HT1080 (cell line): Measurements from ENCODE around the gene CHADL. TPM values are rescaled to one million over a fixed set of nuclear protein-coding genes. Genes with fewer than 3 reads are reported as not detected.
A peak's percentile ranks its signal among the peaks of the same experiment; 100 is the strongest.

ENCODE experiments used
- DNase-seq: peaks from one replicate; pipeline ENCODE4 v3.0.0-alpha.2; 2015; ENCODE audit warnings: low read depth
- total RNA-seq: library from RNA; depleted of rRNA; stranded (reverse); fragments of >200 nt; shearing (Covaris generic); gene quantifications from 2 replicates; pipeline ENCODE4 v1.2.3, GENCODE V29; 2014

The CHADL gene
- total RNA-seq, 1 experiment from 2014 or later: not detected

DNA sequence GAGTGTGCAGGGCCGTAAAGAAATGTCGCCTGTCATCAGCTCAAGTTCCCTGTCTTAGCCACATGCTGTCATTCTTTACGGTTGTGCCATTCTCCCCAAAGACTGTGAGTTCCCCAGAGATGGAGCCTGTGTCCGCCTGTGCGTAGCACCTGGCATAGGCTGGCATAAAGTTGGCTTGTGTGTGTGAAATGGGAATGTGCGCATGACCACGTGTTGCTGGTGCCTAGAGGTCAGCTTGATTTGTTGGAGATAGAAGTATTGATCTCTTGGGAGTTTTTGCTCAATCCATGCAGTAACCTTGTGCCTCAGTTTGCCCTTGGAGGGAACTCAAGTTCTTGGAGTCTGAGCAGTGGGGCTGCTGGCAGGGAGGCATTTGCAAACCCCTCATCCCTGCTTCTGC lies 9.4 kb downstream of the CHADL start:
- DNase-seq: no peak

DNA sequence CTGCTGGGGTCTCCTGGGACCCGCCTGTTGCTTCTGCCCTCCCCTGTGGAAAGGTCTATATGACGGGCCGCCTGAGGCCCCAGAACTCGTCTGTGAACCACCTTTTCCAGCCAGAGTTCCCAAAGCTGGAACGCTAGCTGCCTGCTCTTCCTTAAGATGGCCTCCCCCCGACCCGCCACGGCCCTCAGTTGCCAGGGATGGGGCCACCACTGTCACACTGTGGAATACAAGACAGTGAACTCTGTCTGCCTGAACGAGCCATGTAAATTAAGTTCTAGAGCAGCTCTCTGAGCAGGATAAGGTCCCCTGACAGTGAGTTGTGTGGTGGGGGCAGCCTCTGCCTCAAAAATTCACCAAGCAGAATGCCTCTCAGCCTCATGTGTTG lies 10.3 kb downstream of the CHADL start:
- no peak for DNase-seq

DNA sequence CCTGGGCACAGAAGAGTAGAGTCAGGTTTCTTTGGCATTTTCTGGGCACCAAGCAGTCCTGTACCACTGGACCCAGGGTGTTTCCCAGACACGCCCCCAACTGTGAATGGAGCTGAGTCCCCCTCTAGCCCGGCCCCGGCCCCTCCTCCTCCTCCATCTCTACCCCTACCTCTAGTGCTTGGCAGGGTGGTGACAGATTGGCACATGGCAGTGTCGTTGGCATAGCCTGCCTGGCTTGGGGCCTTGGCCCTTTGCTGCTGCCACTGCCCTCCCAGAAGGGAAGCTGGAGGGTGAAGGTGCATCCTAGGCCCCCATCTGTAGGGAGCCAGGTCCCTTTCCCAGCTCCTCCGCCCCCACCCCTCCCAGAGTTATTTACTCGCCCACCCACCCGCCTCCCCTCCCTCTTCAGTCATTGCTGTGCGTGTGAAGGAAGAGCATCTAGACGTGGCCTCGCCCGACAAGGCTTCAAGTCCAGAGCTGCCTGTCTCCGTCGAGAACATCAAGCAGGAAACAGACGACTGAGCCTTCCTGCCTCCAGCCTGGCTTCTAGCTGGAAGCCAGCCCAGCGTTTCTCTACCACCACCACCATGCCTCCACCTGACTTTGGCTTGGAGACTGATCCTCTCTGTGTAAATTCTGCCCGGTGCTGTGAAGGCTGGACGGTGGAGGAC lies 10.9 kb downstream of the CHADL start:
- DNase-seq: no peak

DNA sequence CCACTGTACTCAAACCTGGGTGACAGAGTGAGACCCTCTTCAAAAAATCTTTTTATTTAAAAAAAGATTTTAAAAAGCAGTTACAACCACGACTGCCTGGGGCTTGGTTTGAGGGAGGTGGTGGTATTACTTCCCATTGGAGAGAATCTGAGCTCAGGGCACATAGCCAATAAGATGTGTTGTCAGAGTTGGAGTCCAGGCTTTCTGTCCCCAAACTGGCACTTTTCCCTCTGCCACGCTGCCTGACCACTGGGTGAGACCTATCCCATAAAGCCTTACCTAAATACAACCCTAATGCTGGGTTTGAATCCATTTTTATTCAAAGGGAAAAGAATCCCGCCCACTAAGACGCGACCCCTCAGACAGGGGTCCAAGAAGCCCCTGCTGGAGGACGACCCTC lies 11.5 kb downstream of the CHADL start:
- DNase-seq: no peak

DNA sequence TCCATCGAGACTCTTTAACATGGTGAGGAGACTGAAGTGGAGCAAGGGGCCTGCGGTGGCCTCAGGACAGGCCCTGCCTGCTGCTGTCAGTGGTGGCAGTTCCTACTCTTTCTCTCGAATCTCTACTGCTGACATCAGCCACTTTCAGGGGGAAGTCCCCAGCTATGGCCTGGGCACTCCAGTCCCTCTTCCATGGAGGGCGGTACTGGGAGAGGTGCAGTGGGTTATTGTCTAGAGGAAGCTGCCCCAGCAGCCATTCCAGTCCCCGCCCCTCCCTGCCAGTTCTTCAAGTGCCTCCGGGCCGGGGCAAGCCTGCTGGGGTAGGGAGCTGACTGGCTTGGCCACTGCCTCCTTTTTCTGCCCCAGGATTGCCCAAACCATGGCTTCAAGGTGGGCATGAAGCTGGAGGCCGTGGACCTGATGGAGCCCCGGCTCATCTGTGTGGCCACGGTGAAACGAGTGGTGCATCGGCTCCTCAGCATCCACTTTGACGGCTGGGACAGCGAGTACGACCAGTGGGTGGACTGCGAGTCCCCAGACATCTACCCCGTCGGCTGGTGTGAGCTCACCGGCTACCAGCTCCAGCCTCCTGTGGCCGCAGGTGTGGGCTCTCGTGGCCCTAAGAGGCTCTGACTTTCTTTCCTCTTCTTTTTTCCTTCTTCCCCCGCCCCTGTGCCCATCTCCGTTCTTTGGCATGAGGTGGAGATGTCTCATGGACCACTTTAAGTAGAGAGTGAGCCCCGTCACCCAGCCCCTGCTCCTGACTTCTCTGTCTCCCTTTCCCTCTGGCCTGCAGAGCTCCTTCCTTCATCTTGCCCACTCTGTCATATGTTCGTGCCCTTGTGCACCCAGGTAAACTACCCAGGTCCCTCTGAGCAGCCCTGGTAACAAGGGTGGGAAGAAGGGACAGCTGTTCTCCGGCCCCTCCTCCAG lies 13.7 kb downstream of the CHADL start:
- no peak for DNase-seq

DNA sequence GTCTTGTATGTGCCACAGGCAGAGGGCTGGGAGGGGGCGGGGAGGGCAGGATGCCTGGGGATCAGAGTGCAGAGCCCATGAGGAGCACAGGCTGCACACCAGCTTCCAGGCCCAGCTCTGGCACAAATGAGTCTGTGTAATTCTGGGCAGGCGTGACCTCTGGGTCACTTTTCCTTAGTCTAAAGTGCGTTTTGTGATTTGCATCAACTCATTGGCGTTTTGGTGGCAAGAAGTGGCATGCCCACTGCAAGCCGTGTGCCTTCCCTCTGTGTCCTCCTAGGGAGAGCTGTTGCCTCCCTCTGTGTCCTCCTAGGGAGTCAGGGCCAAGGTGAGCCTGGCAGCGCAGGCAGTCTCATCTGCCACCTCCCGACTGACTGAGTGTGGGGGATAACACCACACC lies 17.2 kb downstream of the CHADL start:
- DNase-seq: no peak

DNA sequence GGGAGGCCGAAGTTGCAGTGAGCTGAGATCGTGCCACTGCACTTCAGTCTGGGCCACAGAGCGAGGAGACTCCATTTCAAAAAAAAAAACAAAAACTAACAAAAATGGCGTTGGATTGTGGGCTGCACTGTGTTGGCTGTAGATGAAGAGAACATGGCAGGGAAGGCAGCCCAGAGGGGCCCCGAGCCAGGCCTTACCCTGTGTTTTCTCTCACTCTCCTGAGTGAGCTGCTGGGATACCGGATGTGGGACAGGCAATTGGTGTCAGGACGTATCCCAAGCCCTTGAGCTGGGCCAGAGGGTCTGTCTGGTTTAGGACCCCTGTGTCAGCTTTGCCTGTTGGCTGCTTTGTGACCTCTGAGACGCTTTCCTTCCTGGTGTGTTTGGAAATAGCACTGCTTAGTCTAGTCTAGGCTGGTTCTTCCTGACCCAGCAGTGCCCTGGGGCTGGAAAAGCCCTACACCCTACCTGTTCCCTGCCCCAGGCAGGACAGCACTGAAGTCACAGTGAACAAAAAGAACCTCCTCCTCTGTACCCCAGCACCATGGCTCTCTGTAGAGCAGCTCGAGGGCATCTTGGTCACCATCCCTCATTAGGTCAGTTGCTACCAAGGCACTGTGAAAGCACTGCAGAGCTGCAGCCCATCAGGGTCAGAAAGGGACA lies 17.8 kb downstream of the CHADL start:
- no peak for DNase-seq

DNA sequence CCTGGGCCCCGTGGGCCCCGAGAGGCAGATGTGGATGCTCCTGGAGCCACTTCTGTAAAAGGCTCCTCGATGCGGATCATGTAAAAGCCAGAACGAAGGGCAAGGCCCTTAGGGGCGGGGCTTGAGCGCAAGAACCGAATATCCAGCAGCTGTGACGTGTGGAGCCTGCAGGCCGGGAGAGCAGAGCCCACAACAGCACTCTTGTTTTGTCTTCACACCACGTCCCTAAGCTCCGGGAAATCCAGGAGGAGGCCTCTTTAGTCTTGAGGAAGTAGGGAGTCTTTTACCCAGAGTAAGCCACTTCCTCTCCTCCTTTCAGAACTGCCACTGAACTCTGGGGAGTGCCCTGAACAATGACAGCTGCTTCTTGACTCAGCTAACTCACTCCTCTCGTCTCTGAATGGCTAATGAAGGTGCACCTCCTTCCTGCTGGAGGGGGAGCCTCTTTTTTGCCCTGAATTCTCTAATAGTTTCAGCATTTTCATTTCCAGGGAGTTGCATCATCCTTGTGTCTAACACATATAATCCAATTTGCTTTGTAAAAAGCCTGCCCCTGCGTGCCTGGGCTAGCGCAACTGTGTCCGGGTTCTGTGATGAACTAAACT lies 23.1 kb downstream of the CHADL start:
- peak; percentile 11 for DNase-seq

DNA sequence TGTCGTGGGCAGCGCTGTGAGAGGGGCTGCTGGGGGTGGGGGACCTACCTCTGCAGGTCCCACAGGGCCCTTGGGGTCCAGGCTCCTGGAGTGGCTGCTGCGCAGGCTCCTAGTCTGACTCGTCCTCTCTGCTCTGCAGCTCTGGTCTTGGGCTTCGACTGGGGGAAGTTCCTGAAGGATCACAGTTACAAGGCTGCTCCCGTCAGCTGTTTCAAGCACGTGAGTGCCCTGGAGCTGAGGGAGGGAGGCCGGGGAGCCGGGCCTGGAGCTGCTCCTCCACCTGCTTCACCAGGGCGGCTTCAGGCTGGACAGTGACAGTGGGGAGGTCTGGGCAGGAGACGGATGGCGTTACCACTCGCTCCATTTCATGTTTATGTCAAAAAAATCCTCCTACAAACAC lies 23.7 kb downstream of the CHADL start:
- no peak for DNase-seq

DNA sequence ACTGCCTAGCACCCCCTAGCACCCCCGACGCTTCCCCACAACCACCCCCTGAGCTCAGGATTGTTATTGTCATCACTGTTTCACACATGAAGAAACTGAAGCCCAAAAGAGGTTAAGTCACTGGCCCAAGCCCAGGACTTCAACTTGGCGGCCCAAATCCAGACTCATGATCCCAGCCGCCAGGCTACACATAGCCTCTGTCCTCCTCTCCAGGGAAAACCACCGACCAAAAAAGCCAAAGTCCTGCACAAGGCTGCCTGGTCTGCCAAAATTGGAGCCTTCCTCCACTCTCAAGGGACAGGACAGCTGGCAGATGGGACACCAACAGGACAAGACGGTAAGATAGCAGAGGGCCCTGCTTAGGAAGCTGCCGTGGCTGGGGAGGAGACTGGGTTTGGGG lies 24.8 kb downstream of the CHADL start:
- no peak for DNase-seq

DNA sequence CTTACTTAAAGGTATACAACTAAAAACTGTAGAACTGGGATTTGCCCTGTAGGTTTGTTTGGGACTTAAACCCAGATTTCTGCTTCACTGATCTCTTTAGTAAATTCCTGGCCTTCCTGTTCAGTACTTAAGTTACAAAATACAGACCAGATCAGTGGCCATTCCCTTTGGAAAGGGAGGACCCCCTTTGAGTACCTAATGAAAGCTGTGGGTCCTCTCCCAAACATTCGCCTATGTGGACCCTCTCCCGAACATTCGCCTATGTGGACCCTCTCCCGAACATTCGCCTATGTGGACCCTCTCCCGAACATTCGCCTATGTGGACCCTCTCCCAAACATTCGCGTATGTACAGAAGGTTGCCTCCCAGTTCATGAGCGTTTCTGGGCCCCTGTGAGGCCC lies 25.3 kb downstream of the CHADL start:
- no peak for DNase-seq

DNA sequence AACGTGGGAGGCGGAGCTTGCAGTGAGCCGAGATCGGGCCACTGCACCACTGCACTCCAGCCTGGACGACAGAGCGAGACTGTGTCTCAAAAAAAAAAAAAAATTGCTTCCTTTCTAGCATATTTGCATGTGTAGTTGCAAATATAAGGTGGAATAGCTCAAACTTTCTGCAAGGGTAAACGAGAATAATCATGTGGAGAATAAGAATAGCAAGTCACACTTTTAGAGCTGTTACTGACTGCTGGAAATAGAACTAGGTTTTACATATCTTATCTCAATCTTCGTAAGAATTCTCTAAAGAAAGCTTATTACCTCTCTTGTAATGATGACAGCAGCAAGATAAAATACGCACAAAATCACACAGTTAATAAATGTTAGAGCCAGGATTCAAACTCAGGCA lies 34.0 kb downstream of the CHADL start:
- no peak for DNase-seq

DNA sequence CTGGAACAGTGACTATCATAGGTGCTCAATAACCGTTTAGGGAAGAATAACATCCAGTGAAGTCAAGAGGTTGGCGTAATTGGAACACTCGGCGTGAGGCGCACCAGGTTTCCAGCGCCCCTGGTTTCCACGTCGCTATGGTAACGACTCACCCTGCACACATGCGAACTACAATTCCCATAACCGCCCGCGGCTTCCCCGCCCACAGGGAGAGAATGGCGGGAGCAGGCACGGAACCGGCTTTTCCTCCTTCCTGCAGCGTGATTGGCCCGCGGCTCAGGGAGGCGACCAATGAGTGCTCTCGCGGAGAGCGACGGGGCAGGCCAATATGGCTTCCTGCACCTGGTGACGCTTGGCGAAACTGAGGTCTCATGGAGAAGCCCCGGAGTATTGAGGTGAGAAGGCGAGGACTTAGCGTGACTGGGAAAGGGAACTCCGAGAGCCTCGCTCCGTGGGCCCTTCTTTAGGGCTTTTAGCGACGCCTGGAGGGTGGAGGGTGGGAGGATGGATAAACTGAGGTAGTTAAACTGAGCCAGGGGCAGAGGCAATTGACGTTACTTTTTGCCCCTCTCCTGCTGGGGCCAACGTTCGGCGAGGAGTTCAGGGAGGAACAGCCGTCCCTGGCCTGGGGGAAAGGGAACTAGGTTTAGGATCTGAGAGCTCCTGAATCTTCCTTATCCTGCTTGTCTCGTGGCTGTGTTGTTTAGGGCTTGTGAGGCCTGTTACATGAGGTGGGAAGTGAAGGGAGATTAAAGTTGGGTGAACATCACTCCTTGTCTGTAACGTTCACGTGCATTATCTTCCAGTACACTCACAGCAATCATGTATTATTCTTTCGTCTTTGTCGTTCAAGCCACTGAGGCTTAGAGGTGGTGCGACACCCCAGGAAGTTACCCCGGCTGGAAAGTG lies 35.5 kb downstream of the CHADL start, which contains the start of gene L3MBTL2:
L3MBTL2 (plus strand) TSS at position 321 of the 909 bp plus-strand sequence; CDS start at position 372, 51 bp downstream.
- DNase-seq: peak; percentile 96

DNA sequence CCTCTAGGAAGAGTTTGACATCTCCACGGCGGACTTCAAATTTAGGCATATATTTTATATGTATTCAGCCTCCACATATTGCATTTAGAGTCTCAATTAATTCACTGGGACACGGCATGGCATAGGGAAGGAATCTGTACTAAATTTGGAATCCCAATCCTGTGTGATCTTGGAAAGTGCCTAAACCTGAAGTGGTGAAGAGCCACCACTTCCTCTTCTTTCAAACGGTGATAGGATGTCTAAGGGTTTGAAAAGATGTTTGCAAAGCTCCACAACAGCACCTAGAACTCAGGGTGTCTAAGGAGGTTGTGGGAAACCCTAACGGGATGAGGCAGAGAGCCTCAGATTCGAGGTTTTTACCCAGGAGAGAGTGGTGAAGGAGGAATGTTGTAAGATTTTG lies 36.7 kb downstream of the CHADL start:
- no peak for DNase-seq

DNA sequence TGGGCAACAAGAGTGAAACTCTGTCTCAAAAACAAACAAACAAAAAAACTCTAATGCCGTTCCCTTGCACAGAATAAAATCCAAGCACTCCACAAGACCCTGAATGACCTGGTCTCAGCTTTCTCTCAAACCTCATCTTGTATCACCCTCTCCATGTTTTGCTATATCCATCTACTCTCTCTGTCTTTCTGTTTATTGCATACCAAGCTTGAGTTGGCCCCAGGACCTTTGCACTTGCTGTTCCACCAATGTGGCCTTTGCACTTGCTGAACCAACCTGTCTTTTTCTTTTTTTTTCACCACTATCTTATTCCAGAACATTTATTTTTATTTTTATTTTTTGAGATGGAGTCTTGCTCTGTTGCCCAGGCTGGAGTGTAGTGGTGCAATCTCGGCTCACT lies 37.6 kb downstream of the CHADL start:
- DNase-seq: no peak

DNA sequence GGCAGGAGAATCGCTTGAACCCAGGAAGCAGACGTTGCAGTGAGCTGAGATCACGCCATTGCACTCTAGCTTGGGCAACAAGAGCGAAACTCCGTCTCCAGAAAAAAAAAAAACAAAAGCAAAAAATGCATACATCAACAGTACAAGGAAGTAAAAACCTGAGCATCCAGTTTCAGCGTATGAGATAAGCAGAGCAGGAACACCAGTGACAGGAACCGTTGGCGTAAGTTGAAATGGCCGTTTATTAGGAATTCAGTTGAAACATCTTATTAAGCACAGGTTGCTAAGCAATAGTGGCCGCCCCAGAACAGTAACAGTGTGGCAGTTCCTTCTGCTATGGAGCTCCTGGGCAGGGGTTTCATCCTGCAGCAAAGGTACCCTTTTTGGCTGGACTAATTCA lies 39.6 kb downstream of the CHADL start:
- no peak for DNase-seq

DNA sequence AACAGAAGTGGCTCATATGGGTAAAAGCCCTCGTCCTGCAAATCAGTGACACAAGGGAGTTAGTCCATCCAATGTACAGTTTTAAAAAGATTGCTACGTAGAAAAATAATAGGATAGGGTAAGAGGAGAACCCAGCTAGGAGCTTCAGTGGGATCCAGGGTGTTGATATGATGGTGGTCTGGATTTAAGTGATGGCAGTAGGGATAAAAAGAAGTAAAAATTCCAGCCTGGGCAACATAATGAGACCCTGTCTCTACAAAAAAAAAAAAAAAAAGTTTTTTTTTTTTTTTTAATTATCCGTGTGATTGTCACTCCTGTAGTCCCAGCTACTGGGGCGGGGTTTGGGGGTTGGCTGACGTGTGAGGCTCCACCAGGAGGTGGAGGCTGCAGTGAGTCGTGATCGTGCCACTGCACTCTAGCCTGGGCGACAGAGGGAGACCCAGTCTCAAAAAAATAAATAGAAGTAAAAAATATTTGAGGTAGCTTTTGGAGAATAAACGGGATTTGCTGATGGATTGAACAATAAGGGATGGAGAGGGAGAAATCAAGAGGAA lies 42.6 kb downstream of the CHADL start:
- peak; percentile 37 for DNase-seq

DNA sequence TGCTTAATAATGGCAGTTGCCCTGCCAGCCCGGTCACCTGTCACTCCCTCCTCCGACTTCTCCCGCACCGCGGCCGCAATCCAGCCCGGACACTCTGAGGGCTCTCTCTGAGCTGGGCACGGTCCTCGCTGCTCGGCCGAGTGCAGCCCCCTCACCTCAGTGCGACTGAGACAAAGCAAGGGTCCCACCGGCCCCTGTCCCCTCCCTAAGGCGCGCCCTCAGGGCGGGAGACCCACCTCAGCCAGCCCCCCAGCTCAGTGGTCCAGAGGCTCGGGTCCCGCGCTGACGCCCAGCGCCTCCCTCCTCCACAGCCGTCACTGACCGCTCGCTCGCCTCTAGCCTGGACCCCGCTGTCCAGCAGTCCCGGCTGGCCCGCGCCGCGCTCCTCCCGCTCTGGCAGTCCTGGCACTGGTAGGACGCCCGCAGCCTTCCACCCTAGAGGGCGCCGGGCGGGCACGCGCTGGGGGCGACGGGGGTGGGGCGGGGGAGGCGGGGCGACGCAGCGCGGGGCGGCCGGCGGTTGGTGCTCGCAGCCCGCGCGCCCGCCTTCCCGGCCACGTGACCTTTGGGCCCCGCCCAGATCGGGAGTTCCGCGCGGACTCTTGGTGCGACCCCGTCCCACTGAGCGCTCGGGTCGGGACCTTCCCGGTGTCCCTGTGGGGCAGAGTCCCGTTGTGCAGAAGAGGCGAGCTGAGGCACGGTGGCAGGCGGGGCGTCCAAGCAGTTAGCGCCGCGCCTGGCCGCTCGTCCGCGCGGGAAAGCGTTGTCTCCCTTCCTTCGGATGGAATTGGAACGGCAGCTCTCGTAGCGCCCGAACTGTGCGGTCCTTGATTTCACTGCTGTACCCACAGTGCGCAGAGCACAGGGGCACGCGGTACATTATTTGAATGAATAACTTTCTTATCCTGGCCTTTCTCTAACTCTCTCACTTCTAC lies 43.4 kb downstream of the CHADL start:
- DNase-seq: peak; percentile 60

DNA sequence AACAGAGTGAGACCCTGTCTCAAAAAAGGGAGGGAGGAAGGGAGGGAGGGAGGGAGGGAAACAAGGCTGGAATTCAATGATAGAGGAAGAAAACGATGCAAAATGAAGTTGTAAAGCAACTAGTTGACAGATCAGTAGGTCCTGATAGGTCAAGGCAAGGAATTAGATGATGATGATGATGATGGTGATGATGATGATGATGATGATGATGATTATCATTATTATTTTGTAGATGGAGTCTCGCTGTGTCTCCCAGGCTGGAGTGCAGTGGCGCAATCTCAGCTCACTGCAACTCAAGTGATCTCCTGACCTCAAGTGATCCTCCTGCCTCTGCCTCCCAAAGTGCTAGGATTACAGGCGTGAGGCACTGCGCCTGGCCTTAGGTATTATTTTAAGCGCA lies 46.9 kb downstream of the CHADL start:
- no peak for DNase-seq
